PC-3 (cell line): ENCODE data around the gene CIAO2B.

Source experiments
- EZH2 ChIP-seq: fragments of 300-600 bp; sonication (generic); IDR thresholded peaks from one replicate; pipeline ENCODE4 v1.6.1; 2017; ENCODE audit warnings: antibody characterized with exemption, mild to moderate bottlenecking, low read length; ENCODE audit not compliant: unreplicated experiment
- TF ChIP-seq, protein P1 (sequence below): fragments of 300-600 bp; sonication (generic); conservative IDR thresholded peaks from 2 replicates; pipeline ENCODE4 v1.5.1; 2017; ENCODE audit warnings: antibody characterized with exemption, low read depth, mild to moderate bottlenecking, low read length

DNA sequence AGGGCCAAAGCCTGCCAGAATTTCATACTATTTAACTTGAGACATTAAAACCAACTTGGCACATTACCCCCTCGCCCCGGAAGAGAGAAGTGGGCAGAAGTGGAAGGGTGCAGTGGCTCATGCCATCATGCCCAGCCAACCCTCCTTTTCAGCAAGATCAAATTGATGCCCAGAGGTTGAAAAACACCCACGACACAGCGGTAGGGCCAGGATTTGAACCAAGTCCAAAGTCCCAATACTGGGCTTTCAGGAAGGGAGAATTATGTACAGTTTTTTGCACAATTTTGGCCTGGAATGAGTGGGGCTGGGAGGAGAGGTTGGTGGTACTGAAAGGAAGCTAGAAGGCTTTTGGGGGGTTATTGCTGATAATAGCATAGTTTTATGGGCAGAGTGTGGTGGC lies 42.8 kb downstream of the CIAO2B start:
- TF ChIP-seq, protein P1, sequence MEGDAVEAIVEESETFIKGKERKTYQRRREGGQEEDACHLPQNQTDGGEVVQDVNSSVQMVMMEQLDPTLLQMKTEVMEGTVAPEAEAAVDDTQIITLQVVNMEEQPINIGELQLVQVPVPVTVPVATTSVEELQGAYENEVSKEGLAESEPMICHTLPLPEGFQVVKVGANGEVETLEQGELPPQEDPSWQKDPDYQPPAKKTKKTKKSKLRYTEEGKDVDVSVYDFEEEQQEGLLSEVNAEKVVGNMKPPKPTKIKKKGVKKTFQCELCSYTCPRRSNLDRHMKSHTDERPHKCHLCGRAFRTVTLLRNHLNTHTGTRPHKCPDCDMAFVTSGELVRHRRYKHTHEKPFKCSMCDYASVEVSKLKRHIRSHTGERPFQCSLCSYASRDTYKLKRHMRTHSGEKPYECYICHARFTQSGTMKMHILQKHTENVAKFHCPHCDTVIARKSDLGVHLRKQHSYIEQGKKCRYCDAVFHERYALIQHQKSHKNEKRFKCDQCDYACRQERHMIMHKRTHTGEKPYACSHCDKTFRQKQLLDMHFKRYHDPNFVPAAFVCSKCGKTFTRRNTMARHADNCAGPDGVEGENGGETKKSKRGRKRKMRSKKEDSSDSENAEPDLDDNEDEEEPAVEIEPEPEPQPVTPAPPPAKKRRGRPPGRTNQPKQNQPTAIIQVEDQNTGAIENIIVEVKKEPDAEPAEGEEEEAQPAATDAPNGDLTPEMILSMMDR, result no peak
- no peak for TF ChIP-seq EZH2
